Esophagus muscularis mucosa (tissue), 4 donors: ENCODE data around the gene AMT. TPM values are rescaled to one million over a fixed set of nuclear protein-coding genes. Genes with fewer than 3 reads are reported as not detected.

Experiments used
- DNase-seq: peaks from one replicate; pipeline ENCODE4 v3.0.0-alpha.2; 2017; ENCODE audit errors: extremely low spot score
- H3K27ac ChIP-seq, 4 donors: fragments of 200-600 bp; sonication (generic); replicated peaks in 1 of 4; 1 replicate in 3 of 4; 2 replicates in 1 of 4; pipeline ENCODE4 v1.5.1; 2016 to 2019; ENCODE audit warnings: mild to moderate bottlenecking in 1 of 4
- H3K27me3 ChIP-seq, 4 donors: fragments of 200-600 bp; sonication (generic); one replicate each; pipeline versions ENCODE4 v1.5.1 to v1.6.0; 2016 to 2019
- H3K36me3 ChIP-seq, 4 donors: fragments of 200-600 bp; sonication (generic); one replicate each; pipeline ENCODE4 v1.5.1; 2016 to 2019
- H3K4me1 ChIP-seq, 4 donors: fragments of 200-600 bp; sonication (generic); one replicate each; pipeline ENCODE4 v1.5.1; 2016 to 2019
- H3K4me3 ChIP-seq, 4 donors: fragments of 200-600 bp; sonication (generic); 1 replicate in 2 of 4; 2 replicates in 2 of 4; pipeline ENCODE4 v1.5.1; 2016 to 2019; ENCODE audit warnings: mild to moderate bottlenecking in 4 of 4, moderate library complexity in 1 of 4
- H3K9me3 ChIP-seq, 4 donors: fragments of 200-600 bp; sonication (generic); 1 replicate in 3 of 4; 2 replicates in 1 of 4; pipeline ENCODE4 v1.5.1; 2016 to 2019
- EP300 ChIP-seq: sonication (generic); formaldehyde crosslinking; IDR thresholded peaks from one replicate; pipeline ENCODE4 v1.6.1; 2017; ENCODE audit warnings: antibody characterized with exemption
- POLR2A ChIP-seq: fragments of 450-650 bp; IDR thresholded peaks from one replicate; pipeline ENCODE4 v1.6.1; 2017; ENCODE audit warnings: antibody characterized with exemption, moderate library complexity, mild to moderate bottlenecking, low read depth
- POLR2AphosphoS5 ChIP-seq, 2 donors: sonication (generic); formaldehyde crosslinking; IDR thresholded peaks; one replicate each; pipeline ENCODE4 v1.6.1; 2017; ENCODE audit warnings: antibody characterized with exemption in 2 of 2
- WGBS: methylation state at CpG from one replicate; pipeline ENCODE4 v1.1.5; 2018; 5-methylcytosine and 5-hydroxymethylcytosine counted together
- intact Hi-C: fragments of 100-400 bp; cut with DNase I; formaldehyde crosslinking; loops from one replicate; pipeline ENCODE4 v1.15.1; 2023
- total RNA-seq, 4 donors: library from RNA; depleted of rRNA; stranded (reverse); fragments of >200 nt; gene quantifications; one replicate each; pipeline versions ENCODE4 v1.1.0 to v1.2.1, GENCODE V29; 2016
- TF ChIP-seq, protein P1 (sequence below), 3 experiments: fragments of 200-600 bp in 2 of 3; fragments of 450-650 bp in 1 of 3; sonication (generic) in 2 of 3; IDR thresholded peaks; one replicate each; pipeline ENCODE4 v1.5.1; 2017 to 2019; ENCODE audit warnings: antibody characterized with exemption in 3 of 3, mild to moderate bottlenecking in 2 of 3, moderate library complexity in 1 of 3

Gene AMT
- total RNA-seq, 4 donors from 2014 or later = 1.7 to 5.8 (median 3.8) TPM

DNA sequence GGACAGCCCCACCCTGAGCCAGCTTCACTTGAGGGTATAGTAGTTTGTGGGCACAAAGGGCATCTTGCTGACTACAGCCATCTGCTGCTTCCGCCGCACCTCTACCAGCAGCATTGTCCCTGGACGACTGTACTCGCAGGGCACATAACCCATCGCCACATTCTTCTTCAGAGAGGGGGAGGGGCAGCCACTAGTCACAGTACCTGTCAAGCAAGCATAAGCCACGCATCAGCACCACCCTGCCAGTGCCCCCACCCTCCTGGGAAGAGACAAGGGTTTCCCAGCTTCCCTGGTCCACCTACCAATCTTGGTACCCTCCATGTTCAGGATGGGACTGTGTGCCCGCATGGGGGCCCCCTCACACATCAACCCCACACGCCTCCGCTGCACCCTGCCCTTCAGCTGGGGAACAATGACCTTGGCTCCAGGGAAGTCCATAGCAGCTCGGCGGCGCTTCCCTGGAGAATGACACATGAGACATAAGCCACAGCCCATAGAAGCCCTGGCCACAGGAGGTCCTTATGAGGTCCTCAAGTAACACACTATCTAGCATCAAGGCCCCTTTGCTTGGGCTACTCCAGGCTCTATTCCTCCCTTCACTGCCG, 4.7 kb downstream of the AMT start:
- intact Hi-C loops = no loop called here
- peaks cover 2 to 61% (median 51%) of the 10 kb centered on the region in 4 donors for H3K36me3 ChIP-seq
- peak overlapping the region in 1 of 4 donors; percentile 18 for H3K27ac ChIP-seq

DNA sequence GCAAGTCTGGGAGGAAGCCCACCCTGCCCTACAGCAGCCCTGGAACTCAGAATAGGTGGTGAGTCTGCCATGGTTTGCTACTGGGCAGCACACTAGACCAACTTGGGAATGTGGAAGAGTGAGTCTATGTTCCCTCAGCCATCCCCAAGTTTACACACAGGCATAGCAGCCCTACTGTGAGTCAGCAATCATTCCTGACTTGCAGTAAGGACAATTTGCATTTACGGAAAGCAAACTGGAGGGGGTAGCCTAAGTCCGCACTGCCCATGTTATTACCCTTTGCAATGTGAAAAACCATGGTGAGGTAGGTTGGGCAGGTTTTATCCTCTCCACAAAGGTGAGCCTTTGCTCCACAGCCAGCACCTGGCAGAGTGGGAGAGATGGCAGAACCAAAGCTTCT, 5.4 kb downstream of the AMT start:
- Histone ChIP-seq H3K27me3 (no peaks in the 10 kb centered on the region), H3K4me1 (peaks cover 36 to 53% (median 46%) of the 10 kb centered on the region in 4 donors), H3K27ac (peak overlapping the region in 2 of 4 donors; percentile 0 to 30), H3K36me3 (peaks cover 2 to 61% (median 51%) of the 10 kb centered on the region in 4 donors), H3K9me3 (no peaks in the 10 kb centered on the region), H3K4me3 (no peak overlapping the region)
- WGBS = 95% methylated on average over 2 of the region's 2 CpGs
- intact Hi-C loops = no loop called here
- no peak for TF ChIP-seq POLR2A
- TF ChIP-seq, protein P1, sequence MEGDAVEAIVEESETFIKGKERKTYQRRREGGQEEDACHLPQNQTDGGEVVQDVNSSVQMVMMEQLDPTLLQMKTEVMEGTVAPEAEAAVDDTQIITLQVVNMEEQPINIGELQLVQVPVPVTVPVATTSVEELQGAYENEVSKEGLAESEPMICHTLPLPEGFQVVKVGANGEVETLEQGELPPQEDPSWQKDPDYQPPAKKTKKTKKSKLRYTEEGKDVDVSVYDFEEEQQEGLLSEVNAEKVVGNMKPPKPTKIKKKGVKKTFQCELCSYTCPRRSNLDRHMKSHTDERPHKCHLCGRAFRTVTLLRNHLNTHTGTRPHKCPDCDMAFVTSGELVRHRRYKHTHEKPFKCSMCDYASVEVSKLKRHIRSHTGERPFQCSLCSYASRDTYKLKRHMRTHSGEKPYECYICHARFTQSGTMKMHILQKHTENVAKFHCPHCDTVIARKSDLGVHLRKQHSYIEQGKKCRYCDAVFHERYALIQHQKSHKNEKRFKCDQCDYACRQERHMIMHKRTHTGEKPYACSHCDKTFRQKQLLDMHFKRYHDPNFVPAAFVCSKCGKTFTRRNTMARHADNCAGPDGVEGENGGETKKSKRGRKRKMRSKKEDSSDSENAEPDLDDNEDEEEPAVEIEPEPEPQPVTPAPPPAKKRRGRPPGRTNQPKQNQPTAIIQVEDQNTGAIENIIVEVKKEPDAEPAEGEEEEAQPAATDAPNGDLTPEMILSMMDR (IDR thresholded peaks at IDR 0.05) = no peak
- TF ChIP-seq POLR2AphosphoS5 (IDR thresholded peaks at IDR 0.05) = no peak
- TF ChIP-seq EP300 = no peak
- no peak for DNase-seq

More for the DNA sequence above, 4.7 kb downstream of the AMT start:
- 84% methylated on average over 10 of the region's 13 CpGs for WGBS
- H3K9me3 ChIP-seq = no peaks in the 10 kb centered on the region
- no peaks in the 10 kb centered on the region for H3K27me3 ChIP-seq
- TF ChIP-seq POLR2A = no peak
- no peak for TF ChIP-seq POLR2AphosphoS5 (IDR thresholded peaks at IDR 0.05)
- TF ChIP-seq, protein P1 (IDR thresholded peaks at IDR 0.05) = no peak
- TF ChIP-seq EP300 = no peak
- no peak overlapping the region for H3K4me3 ChIP-seq
- peaks cover 38 to 60% (median 53%) of the 10 kb centered on the region in 4 donors for H3K4me1 ChIP-seq
- DNase-seq = no peak

DNA sequence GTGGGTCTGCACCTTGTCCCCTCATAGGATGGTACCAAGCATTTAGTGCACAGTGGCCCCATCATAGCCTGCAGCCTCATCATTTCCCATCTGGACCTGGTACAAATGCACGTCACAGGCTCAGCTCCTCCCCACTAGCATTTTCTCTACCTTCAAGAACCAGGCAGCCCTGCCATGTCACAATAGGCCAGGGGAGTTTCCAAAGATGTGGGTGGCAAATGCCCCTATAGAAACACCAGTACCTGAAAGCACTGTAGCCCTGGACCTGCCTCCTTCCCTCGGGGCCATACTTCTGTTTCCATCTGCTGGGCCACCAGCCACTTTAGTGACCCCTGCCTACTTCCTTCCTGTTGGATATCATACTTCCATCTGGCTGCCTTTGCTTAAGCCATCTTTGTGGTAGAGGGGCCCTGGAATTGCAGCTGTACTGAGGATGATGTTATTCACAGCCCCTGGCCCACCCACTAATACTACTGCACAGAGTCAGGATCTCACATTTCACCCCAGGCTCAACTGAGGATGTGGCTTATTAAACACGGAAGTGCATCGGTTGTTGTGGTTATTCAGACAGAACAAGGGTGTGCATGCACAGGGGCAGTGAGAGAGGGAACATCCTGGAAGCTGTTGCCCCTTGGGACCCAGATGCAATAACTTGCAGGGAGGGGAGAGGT, 6.2 kb downstream of the AMT start:
- Histone ChIP-seq H3K27ac (peak overlapping the region; percentile 21 to 100 (median 70)), H3K4me3 (no peak overlapping the region), H3K9me3 (no peaks in the 10 kb centered on the region), H3K36me3 (peaks cover 2 to 61% (median 51%) of the 10 kb centered on the region in 4 donors), H3K27me3 (no peaks in the 10 kb centered on the region), H3K4me1 (peaks cover 36 to 45% (median 39%) of the 10 kb centered on the region in 4 donors)
- WGBS = 53% methylated on average over 4 of the region's 4 CpGs
- no peak for DNase-seq
- TF ChIP-seq, protein P1 (IDR thresholded peaks at IDR 0.05) = no peak
- TF ChIP-seq EP300 = no peak
- no peak for TF ChIP-seq POLR2AphosphoS5 (IDR thresholded peaks at IDR 0.05)
- no peak for TF ChIP-seq POLR2A
- intact Hi-C loops = no loop called here

DNA sequence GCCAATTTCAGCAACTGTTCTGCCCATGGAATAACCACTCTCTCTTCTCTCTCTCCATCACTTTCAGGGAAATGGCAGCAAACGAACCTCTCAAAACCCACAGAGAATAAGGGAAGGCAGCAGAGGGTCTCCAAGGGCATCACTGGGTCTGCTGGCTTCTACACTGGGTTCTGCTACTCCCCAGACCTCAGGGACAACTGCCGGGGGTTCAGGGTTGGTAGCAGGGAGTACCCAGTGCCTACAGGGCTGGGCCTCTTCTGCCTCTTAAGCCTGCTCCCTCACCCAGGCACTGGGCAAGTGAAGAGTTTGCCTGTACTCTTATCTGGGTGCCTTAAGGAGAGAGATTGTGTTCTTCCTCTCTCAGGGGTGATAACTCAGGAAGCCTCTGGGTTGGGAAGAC, 7.5 kb downstream of the AMT start:
- no peak overlapping the region for H3K4me3 ChIP-seq
- H3K4me1 ChIP-seq = peaks cover 42 to 52% (median 47%) of the 10 kb centered on the region in 4 donors
- peaks cover 2 to 52% (median 46%) of the 10 kb centered on the region in 4 donors for H3K36me3 ChIP-seq
- WGBS = 92% methylated on average over 2 of the region's 2 CpGs
- H3K27me3 ChIP-seq = no peaks in the 10 kb centered on the region
- no peak for DNase-seq
- no peaks in the 10 kb centered on the region for H3K9me3 ChIP-seq
- TF ChIP-seq, protein P1 (IDR thresholded peaks at IDR 0.05) = no peak
- TF ChIP-seq POLR2AphosphoS5 (IDR thresholded peaks at IDR 0.05) = no peak
- TF ChIP-seq EP300 = no peak
- TF ChIP-seq POLR2A = no peak
- intact Hi-C loops = loop anchor here (5.0 kb wide), 1 partner anchor 57 kb away; the partner anchor contains the start of gene GPX1
- H3K27ac ChIP-seq = peak overlapping the region; percentile 21 to 100 (median 97)
